Gastroesophageal sphincter (tissue), 4 donors: ENCODE results near the gene CCSER1. TPM values are rescaled to one million over a fixed set of nuclear protein-coding genes. Genes with fewer than 3 reads are reported as not detected.

Experiments used
- ATAC-seq: fragments of 150-250 bp; one replicate; pipeline ENCODE4 v1.9.1; 2016; ENCODE audit warnings: mild to moderate bottlenecking, moderate library complexity
- H3K27ac ChIP-seq, 4 donors: fragments of 200-600 bp; sonication (generic) in 3 of 4; 1 replicate in 3 of 4; 2 replicates in 1 of 4; pipeline ENCODE4 v1.5.1; 2016 to 2019
- H3K27me3 ChIP-seq: fragments of 200-600 bp; sonication (generic); one replicate; pipeline ENCODE4 v1.5.1; 2019
- H3K36me3 ChIP-seq, 2 donors: fragments of 200-600 bp; sonication (generic); one replicate each; pipeline ENCODE4 v1.5.1; 2019; ENCODE audit warnings: control low read depth in 1 of 2
- H3K4me1 ChIP-seq, 3 donors: fragments of 200-600 bp; sonication (generic); 1 replicate in 2 of 3; 2 replicates in 1 of 3; pipeline ENCODE4 v1.5.1; 2016 to 2019; ENCODE audit warnings: control low read depth in 2 of 3
- H3K4me3 ChIP-seq, 2 donors: fragments of 200-600 bp; sonication (generic); one replicate each; pipeline ENCODE4 v1.5.1; 2019; ENCODE audit warnings: mild to moderate bottlenecking in 1 of 2, moderate library complexity in 1 of 2
- H3K9me3 ChIP-seq, 3 donors: fragments of 200-600 bp; sonication (generic); one replicate each; pipeline ENCODE4 v1.5.1; 2017 to 2019; ENCODE audit warnings: control low read depth in 2 of 3
- CTCF ChIP-seq, 4 experiments: fragments of 200-600 bp in 2 of 4; fragments of 450-650 bp in 2 of 4; sonication (generic) in 1 of 4; IDR thresholded peaks; one replicate each; pipeline ENCODE4 v1.5.1; 2017 to 2019; ENCODE audit warnings: antibody characterized with exemption in 4 of 4, mild to moderate bottlenecking in 2 of 4, moderate library complexity in 2 of 4
- EP300 ChIP-seq: sonication (generic); formaldehyde crosslinking; IDR thresholded peaks from one replicate; pipeline ENCODE4 v1.6.1; 2017; ENCODE audit warnings: antibody characterized with exemption, mild to moderate bottlenecking
- POLR2A ChIP-seq, 2 donors: fragments of 450-650 bp; IDR thresholded peaks; one replicate each; pipeline ENCODE4 v1.6.1; 2017; ENCODE audit warnings: antibody characterized with exemption in 2 of 2, mild to moderate bottlenecking in 2 of 2, moderate library complexity in 1 of 2
- POLR2AphosphoS5 ChIP-seq: sonication (generic); formaldehyde crosslinking; IDR thresholded peaks from one replicate; pipeline ENCODE4 v1.6.1; 2017; ENCODE audit warnings: antibody characterized with exemption
- WGBS, 2 donors: methylation state at CpG; one replicate each; pipeline ENCODE4 v1.1.5; 2018; ENCODE audit warnings: low coverage in 1 of 2; 5-methylcytosine and 5-hydroxymethylcytosine counted together
- total RNA-seq, 4 donors: library from RNA; depleted of rRNA; stranded (reverse); fragments of >200 nt; gene quantifications; one replicate each; pipeline ENCODE4 v1.1.0, GENCODE V29; 2016

CCSER1 gene
- total RNA-seq, 4 donors from 2014 or later = 2.4 to 9.3 (median 4.6) TPM

- Histone ChIP-seq H3K36me3 (no peaks in the 10 kb centered on the region), H3K27me3 (no peaks in the 10 kb centered on the region), H3K27ac (no peak overlapping the region), H3K4me3 (no peak overlapping the region), H3K4me1 (no peaks in the 10 kb centered on the region), H3K9me3 (no peaks in the 10 kb centered on the region)
- 61 to 63% methylated on average over 2 of the region's 2 CpGs for WGBS, 2 donors
- ATAC-seq = no peak
- TF ChIP-seq POLR2A (IDR thresholded peaks at IDR 0.05) (no peak), CTCF (IDR thresholded peaks at IDR 0.05) (no peak), EP300 (no peak), POLR2AphosphoS5 (no peak)
These were observed 1152.7 kb downstream of the CCSER1 start for GRCh38 chr4:91279899-91280298.

GRCh38 chr4:91280551-91281290, 1153.5 kb downstream of the CCSER1 start:
- TF ChIP-seq POLR2AphosphoS5 (no peak), EP300 (no peak), CTCF (IDR thresholded peaks at IDR 0.05) (no peak), POLR2A (IDR thresholded peaks at IDR 0.05) (no peak)
- Histone ChIP-seq H3K27me3 (no peaks in the 10 kb centered on the region), H3K36me3 (no peaks in the 10 kb centered on the region), H3K27ac (no peak overlapping the region), H3K4me1 (no peaks in the 10 kb centered on the region), H3K9me3 (no peaks in the 10 kb centered on the region), H3K4me3 (no peak overlapping the region)
- no peak for ATAC-seq
- WGBS, 2 donors = 65 to 90% methylated on average over 2 to 3 of the region's 3 CpGs

GRCh38 chr4:91282217-91282616, 1155.0 kb downstream of the CCSER1 start:
- no peaks in the 10 kb centered on the region for H3K27me3 ChIP-seq
- H3K4me3 ChIP-seq = no peak overlapping the region
- H3K27ac ChIP-seq = no peak overlapping the region
- no peaks in the 10 kb centered on the region for H3K36me3 ChIP-seq
- H3K4me1 ChIP-seq = no peaks in the 10 kb centered on the region
- WGBS, 2 donors = 68 to 94% methylated on average over 2 to 3 of the region's 3 CpGs
- ATAC-seq = no peak
- TF ChIP-seq POLR2A (IDR thresholded peaks at IDR 0.05) (no peak), POLR2AphosphoS5 (no peak), EP300 (no peak), CTCF (IDR thresholded peaks at IDR 0.05) (no peak)
- H3K9me3 ChIP-seq = no peaks in the 10 kb centered on the region

GRCh38 chr4:91283726-91284230, 1156.6 kb downstream of the CCSER1 start:
- 90 to 92% methylated on average over 1 of the region's 1 CpG for WGBS, 2 donors
- no peak for TF ChIP-seq POLR2AphosphoS5
- TF ChIP-seq EP300 = no peak
- no peak for TF ChIP-seq POLR2A (IDR thresholded peaks at IDR 0.05)
- TF ChIP-seq CTCF (IDR thresholded peaks at IDR 0.05) = no peak
- Histone ChIP-seq H3K9me3 (no peaks in the 10 kb centered on the region), H3K4me3 (no peak overlapping the region), H3K4me1 (no peaks in the 10 kb centered on the region), H3K27ac (no peak overlapping the region), H3K27me3 (no peaks in the 10 kb centered on the region), H3K36me3 (no peaks in the 10 kb centered on the region)
- ATAC-seq = no peak

- WGBS, 2 donors = 76 to 83% methylated on average over 3 of the region's 3 CpGs
- no peaks in the 10 kb centered on the region for H3K36me3 ChIP-seq
- H3K9me3 ChIP-seq = no peaks in the 10 kb centered on the region
- H3K27me3 ChIP-seq = no peaks in the 10 kb centered on the region
- no peak for TF ChIP-seq POLR2A (IDR thresholded peaks at IDR 0.05)
- TF ChIP-seq POLR2AphosphoS5 = no peak
- no peak for TF ChIP-seq CTCF (IDR thresholded peaks at IDR 0.05)
- TF ChIP-seq EP300 = no peak
- no peak overlapping the region for H3K27ac ChIP-seq
- H3K4me3 ChIP-seq = no peak overlapping the region
- H3K4me1 ChIP-seq = no peaks in the 10 kb centered on the region
- ATAC-seq = no peak
These were observed 1157.3 kb downstream of the CCSER1 start for GRCh38 chr4:91284480-91284879.
